ENCODE measurements around the gene KRT20. TPM values are rescaled to one million over a fixed set of nuclear protein-coding genes. Genes with fewer than 3 reads are reported as not detected.
"Not testable (repeated sequence)": the region's sequence is repeated elsewhere in the genome, so short reads cannot be mapped to it uniquely, and the experiment has no call there.

The KRT20 gene
- under 1 TPM in 1 of 4 donors, not detected in 3; 0.12 TPM for total RNA-seq

- no peak within 1 kb of the TSS for H3K4me3 ChIP-seq (ENCODE audit: low read depth, poor library complexity, severe bottlenecking)
- TF ChIP-seq CTCF (IDR thresholded peaks at IDR 0.05), result no peak
- no peak for DNase-seq (ENCODE audit: low spot score in 2 of 2)
- intact Hi-C loops (cut with DNase I; ENCODE audit: low total_unique reads), result no loop called here
- 87 to 92% methylated on average over 23 of the region's 23 CpGs for WGBS, 2 donors
Observed at GRCh38 chr17:40884708-40885512, at the start of gene KRT20. Gene KRT20 (minus strand): TSS chr17:40885242. CDS start chr17:40885185, 57 bp downstream.

DNA sequence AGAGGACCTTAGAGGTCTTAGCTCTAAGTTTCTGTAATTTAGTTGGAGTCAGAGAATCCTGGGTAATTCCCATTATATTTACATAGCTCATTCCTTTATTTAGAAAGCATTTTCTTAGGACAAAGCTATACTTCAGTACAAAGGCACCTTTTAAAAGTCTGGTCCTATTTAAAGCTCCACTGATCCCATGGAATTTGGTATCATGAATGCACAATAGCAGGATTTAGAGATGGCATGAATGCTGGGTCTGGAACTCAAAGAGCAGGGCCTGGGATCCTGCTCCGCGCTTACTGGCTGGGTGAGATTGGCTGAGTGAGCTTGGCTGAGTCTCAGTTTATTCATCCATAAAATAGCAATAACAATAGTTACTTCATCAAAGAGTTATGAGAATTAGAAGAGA is 47.6 kb upstream of the KRT20 start:
- intact Hi-C loops (cut with DNase I; ENCODE audit: low total_unique reads), result no loop called here
- 51 to 66% methylated on average over 2 of the region's 2 CpGs for WGBS, 2 donors
- no peak overlapping the region for H3K4me3 ChIP-seq (ENCODE audit: low read depth, poor library complexity, severe bottlenecking)
- no peak for DNase-seq (ENCODE audit: low spot score in 2 of 2)
- TF ChIP-seq POLR2A (IDR thresholded peaks at IDR 0.05) (no peak), CTCF (IDR thresholded peaks at IDR 0.05) (no peak)

DNA sequence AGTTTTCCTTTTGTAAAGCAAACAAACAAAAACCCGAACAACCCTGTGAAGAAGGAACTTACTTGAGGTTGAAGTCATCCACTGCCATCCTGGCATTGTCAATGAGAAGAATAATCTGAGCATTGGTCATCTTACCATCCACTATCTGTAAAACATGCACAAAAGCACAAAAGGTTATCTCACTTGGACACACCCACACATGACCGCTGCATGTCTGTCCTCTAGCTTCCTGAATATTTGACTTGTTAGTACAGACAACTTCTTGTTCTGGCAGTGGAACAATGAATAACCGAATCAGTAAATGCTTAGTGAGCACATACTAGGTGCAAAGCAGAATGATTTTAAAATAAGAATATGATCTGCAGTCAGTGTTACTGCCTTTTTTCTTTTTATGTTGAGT is 46.3 kb upstream of the KRT20 start:
- no peak for DNase-seq (ENCODE audit: low spot score in 2 of 2)
- intact Hi-C loops (cut with DNase I; ENCODE audit: low total_unique reads), result no loop called here
- no peak overlapping the region for H3K4me3 ChIP-seq (ENCODE audit: low read depth, poor library complexity, severe bottlenecking)
- WGBS, 2 donors, result 57 to 59% methylated on average over 3 of the region's 3 CpGs
- TF ChIP-seq POLR2A (IDR thresholded peaks at IDR 0.05) (no peak), CTCF (IDR thresholded peaks at IDR 0.05) (no peak)

DNA sequence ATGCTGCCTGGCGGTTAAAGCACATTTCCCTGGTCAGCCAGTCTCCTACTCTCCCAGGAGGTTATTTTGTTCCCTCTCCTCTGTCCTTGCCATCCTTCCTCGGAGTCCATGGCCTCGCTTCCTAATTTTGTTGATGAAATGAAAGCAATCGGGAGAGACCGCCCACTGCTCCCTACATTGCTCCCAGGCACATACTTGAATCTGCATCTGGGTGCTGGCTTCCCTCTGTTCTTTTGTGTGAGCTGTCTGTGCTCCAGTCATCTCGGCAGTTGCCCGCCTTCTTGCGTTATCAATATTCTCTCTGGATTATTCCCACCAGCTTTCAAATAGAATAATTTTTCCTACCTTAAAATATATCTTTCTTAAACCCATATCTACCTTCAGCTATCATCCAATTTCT is 41.3 kb upstream of the KRT20 start:
- TF ChIP-seq POLR2A (IDR thresholded peaks at IDR 0.05), result no peak

GRCh38 chr17:40922239-40922638 is 37.2 kb upstream of the KRT20 start:
- TF ChIP-seq CTCF (IDR thresholded peaks at IDR 0.05) (no peak), POLR2A (IDR thresholded peaks at IDR 0.05) (no peak)
- intact Hi-C loops (cut with DNase I; ENCODE audit: low total_unique reads), result no loop called here
- H3K4me3 ChIP-seq (ENCODE audit: low read depth, poor library complexity, severe bottlenecking), result no peak overlapping the region
- DNase-seq (ENCODE audit: low spot score in 2 of 2), result peak; percentile 78 to 92
- 14 to 17% methylated on average over 2 of the region's 2 CpGs for WGBS, 2 donors

More for the DNA sequence above, 41.3 kb upstream of the KRT20 start:
- no peak overlapping the region for H3K4me3 ChIP-seq (ENCODE audit: low read depth, poor library complexity, severe bottlenecking)
- DNase-seq (ENCODE audit: low spot score in 2 of 2), result no peak
- WGBS, 2 donors, result 43 to 54% methylated on average over 8 of the region's 8 CpGs
- intact Hi-C loops (cut with DNase I; ENCODE audit: low total_unique reads), result no loop called here

GRCh38 chr17:40921026-40921425 is 36.0 kb upstream of the KRT20 start:
- TF ChIP-seq POLR2A (IDR thresholded peaks at IDR 0.05), result no peak
- TF ChIP-seq CTCF (IDR thresholded peaks at IDR 0.05), result no peak
- H3K4me3 ChIP-seq (ENCODE audit: low read depth, poor library complexity, severe bottlenecking), result no peak overlapping the region
- DNase-seq (ENCODE audit: low spot score in 2 of 2), result no peak
- WGBS, 2 donors, result 54 to 77% methylated on average over 2 of the region's 2 CpGs
- intact Hi-C loops (cut with DNase I; ENCODE audit: low total_unique reads), result no loop called here

DNA sequence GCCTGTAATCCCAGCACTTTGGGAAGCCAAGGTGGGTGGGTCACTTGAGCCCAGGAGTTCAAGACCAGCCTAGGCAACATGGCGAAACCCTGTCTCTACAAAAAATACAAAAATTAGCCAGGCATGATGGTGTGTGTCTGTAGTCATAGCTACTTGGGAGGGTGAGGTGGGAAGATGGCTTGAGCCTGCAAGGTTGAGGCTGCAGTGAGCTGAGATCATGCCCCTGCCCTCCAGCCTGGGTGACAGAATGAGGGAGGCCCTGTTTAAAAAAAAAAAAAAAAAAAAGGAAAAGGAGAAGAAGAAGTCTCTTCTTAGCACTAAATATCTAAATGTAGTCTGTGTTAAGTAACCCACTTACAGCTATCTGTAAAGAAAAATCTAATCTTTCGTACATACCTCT is 32.1 kb upstream of the KRT20 start:
- H3K4me3 ChIP-seq (ENCODE audit: low read depth, poor library complexity, severe bottlenecking); intact Hi-C loops (cut with DNase I; ENCODE audit: low total_unique reads): not testable (repeated sequence)
- WGBS, 2 donors, result 96 to 98% methylated on average over 2 of the region's 2 CpGs

More for the DNA sequence above, 32.1 kb upstream of the KRT20 start:
- not testable (repeated sequence) for DNase-seq (ENCODE audit: low spot score in 2 of 2)

All from lower leg skin (tissue), 4 donors.